ENCODE measurements around the gene TMEM164. TPM values are rescaled to one million over a fixed set of nuclear protein-coding genes. Genes with fewer than 3 reads are reported as not detected.

TMEM164 gene
- total RNA-seq, 1 donor from 2014 or later, result 14.2 TPM

GRCh38 chrX:110000847-110001713 lies 1.8 kb upstream of the TMEM164 start:
- Histone ChIP-seq H3K27me3 (ENCODE audit: control insufficient read depth, insufficient read depth, low read length) (no peaks in the 10 kb centered on the region), H3K4me3 (ENCODE audit: low read depth, low read length) (no peak overlapping the region), H3K36me3 (ENCODE audit: control insufficient read depth, insufficient read depth, low read length) (no peaks in the 10 kb centered on the region)
- no peak for TF ChIP-seq CTCF (IDR thresholded peaks at IDR 0.05; ENCODE audit: insufficient read depth, low read length, poor library complexity, severe bottlenecking)
- DNase-seq (ENCODE audit: low read depth), result no peak

GRCh38 chrX:110001740-110002299 lies 1.1 kb upstream of the TMEM164 start:
- no peaks in the 10 kb centered on the region for H3K36me3 ChIP-seq (ENCODE audit: control insufficient read depth, insufficient read depth, low read length)
- no peak for DNase-seq (ENCODE audit: low read depth)
- TF ChIP-seq CTCF (IDR thresholded peaks at IDR 0.05; ENCODE audit: insufficient read depth, low read length, poor library complexity, severe bottlenecking), result no peak
- no peaks in the 10 kb centered on the region for H3K27me3 ChIP-seq (ENCODE audit: control insufficient read depth, insufficient read depth, low read length)
- H3K4me3 ChIP-seq (ENCODE audit: low read depth, low read length), result peak overlapping the region; percentile 58

- TF ChIP-seq CTCF (IDR thresholded peaks at IDR 0.05; ENCODE audit: insufficient read depth, low read length, poor library complexity, severe bottlenecking), result no peak
- no peaks in the 10 kb centered on the region for H3K27me3 ChIP-seq (ENCODE audit: control insufficient read depth, insufficient read depth, low read length)
- no peaks in the 10 kb centered on the region for H3K36me3 ChIP-seq (ENCODE audit: control insufficient read depth, insufficient read depth, low read length)
- peak overlapping the region; percentile 58 for H3K4me3 ChIP-seq (ENCODE audit: low read depth, low read length)
- no peak for DNase-seq (ENCODE audit: low read depth)
Observed at GRCh38 chrX:110003167-110004156, 548 bp downstream of the TMEM164 start.

DNA sequence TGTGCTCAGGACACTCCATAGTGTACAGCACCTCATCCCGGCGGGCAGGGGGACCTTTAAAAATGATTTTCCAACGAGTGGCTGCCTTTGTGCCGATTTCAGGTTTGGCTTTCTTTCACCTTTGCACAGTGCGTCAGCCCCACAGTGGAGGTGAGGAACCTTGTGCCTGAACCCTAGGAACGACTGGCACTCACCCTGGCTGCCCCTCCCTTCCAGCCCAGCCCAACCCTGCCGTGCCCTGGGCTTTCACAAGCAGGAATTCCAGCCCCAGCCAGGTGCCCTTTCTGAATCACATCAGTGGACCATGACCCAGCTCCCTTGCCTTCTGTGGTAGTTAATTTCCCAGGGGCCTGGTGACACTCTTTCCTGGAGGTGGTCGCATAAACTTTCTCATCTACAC lies 1.3 kb downstream of the TMEM164 start:
- Histone ChIP-seq H3K4me3 (ENCODE audit: low read depth, low read length) (no peak overlapping the region), H3K36me3 (ENCODE audit: control insufficient read depth, insufficient read depth, low read length) (no peaks in the 10 kb centered on the region), H3K27me3 (ENCODE audit: control insufficient read depth, insufficient read depth, low read length) (no peaks in the 10 kb centered on the region)
- no peak for DNase-seq (ENCODE audit: low read depth)
- no peak for TF ChIP-seq CTCF (IDR thresholded peaks at IDR 0.05; ENCODE audit: insufficient read depth, low read length, poor library complexity, severe bottlenecking)

DNA sequence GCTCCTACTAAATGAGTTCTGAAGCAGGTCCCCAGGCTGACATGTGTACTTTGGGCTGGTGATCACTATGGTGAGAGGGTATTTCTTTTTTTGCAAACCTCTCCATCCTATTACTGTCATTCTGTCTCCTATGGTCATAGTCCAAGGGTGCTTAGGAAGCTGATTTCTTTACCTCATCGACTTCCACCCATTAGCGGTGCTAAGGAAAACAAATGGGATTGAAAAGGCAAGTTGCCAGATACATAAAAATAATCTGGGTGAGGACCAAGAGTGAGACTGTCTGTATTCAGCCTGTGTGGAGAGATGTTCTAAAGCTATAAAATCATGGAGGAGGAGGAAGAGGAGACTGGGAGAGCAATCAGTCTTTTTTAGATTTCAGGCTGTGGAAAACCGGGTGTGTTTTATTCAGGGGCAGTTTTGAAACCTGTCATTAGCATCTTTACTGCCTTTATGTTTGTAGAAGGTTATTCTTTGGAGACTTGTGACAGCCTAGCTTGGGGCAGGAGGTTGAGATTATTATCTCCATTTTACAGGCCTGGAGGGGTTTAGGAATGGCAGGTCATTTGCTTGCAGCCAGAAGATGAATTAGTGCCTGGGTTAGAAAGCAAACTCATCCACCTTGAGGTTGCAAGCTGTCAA lies 1.9 kb downstream of the TMEM164 start:
- TF ChIP-seq CTCF (IDR thresholded peaks at IDR 0.05; ENCODE audit: insufficient read depth, low read length, poor library complexity, severe bottlenecking), result no peak
- no peak overlapping the region for H3K4me3 ChIP-seq (ENCODE audit: low read depth, low read length)
- no peak for DNase-seq (ENCODE audit: low read depth)

More for the DNA sequence above, 1.9 kb downstream of the TMEM164 start:
- Histone ChIP-seq H3K27me3 (ENCODE audit: control insufficient read depth, insufficient read depth, low read length) (no peaks in the 10 kb centered on the region), H3K36me3 (ENCODE audit: control insufficient read depth, insufficient read depth, low read length) (no peaks in the 10 kb centered on the region)
